T-cell (primary cell): ENCODE measurements around the gene NECAB2. TPM values are rescaled to one million over a fixed set of nuclear protein-coding genes. Genes with fewer than 3 reads are reported as not detected.

Experiments used
- ATAC-seq, 4 experiments: fragments of 200-7000 bp in 3 of 4; fragments of 150-1000 bp in 1 of 4; cut with Tn5 transposase; replicated peaks in 1 of 4; 1 replicate in 3 of 4; 2 replicates in 1 of 4; pipeline ENCODE4 v1.10.0; 2021; ENCODE audit warnings: moderate library complexity in 3 of 4, mild to moderate bottlenecking in 2 of 4, moderate number of reproducible peaks in 1 of 4
- CTCF ChIA-PET, 2 donors: fragments of 300-600 bp; sonication (Branson Sonifier 250); formaldehyde crosslinking; loops; one replicate each; lab custom pipeline; 2022; ENCODE audit warnings: antibody characterized with exemption in 2 of 2; lab: Charles Lee
- POLR2A ChIA-PET, 2 donors: fragments of 300-600 bp; sonication (Branson Sonifier 250); formaldehyde crosslinking; loops; one replicate each; lab custom pipeline; 2022; ENCODE audit warnings: antibody characterized with exemption in 2 of 2; lab: Charles Lee
- DNase-seq, 35 experiments: peaks; one replicate each; pipeline versions ENCODE4 v3.0.0 to v3.0.0-alpha.2; 2013 to 2023
- H3K27ac ChIP-seq: one replicate; pipeline ENCODE4 v1.5.1; 2013; ENCODE audit warnings: low read length
- H3K27me3 ChIP-seq, 2 experiments: replicated peaks in 1 of 2; 1 replicate in 1 of 2; 2 replicates in 1 of 2; pipeline versions ENCODE4 v1.6.1 to v1.7.0; 2013; ENCODE audit warnings: low read length in 1 of 2, mixed read lengths in 1 of 2; ENCODE audit not compliant: control insufficient read depth in 2 of 2, insufficient read depth in 2 of 2; ENCODE audit errors: extremely low read depth in 1 of 2
- H3K36me3 ChIP-seq, 2 donors: 1 replicate in 1 of 2; 2 replicates in 1 of 2; pipeline versions ENCODE4 v1.6.1 to v1.7.0; 2013; ENCODE audit warnings: low read length in 1 of 2; ENCODE audit not compliant: control insufficient read depth in 2 of 2, insufficient read depth in 1 of 2; ENCODE audit errors: extremely low read depth in 1 of 2
- H3K4me1 ChIP-seq, 2 experiments: 1 replicate in 1 of 2; 2 replicates in 1 of 2; pipeline versions ENCODE4 v1.6.1 to v1.7.0; 2013; ENCODE audit warnings: low read length in 2 of 2, mixed read lengths in 1 of 2; ENCODE audit not compliant: insufficient read depth in 2 of 2, control insufficient read depth in 1 of 2; ENCODE audit errors: extremely low read depth in 1 of 2
- H3K4me3 ChIP-seq, 2 donors: 1 replicate in 1 of 2; 2 replicates in 1 of 2; pipeline versions ENCODE4 v1.5.1 to v1.7.0; 2013; ENCODE audit warnings: mild to moderate bottlenecking in 2 of 2, low read length in 1 of 2, moderate library complexity in 1 of 2; ENCODE audit not compliant: control insufficient read depth in 1 of 2; ENCODE audit errors: extremely low read depth in 1 of 2
- H3K9me3 ChIP-seq: 2 replicates; pipeline ENCODE4 v1.7.0; 2013
- H3K27ac Mint-ChIP-seq, 2 donors: one replicate each; pipeline ENCODE4 v1.8.0; 2020 to 2021; ENCODE audit warnings: mild to moderate bottlenecking in 2 of 2, mixed read lengths in 2 of 2
- H3K27me3 Mint-ChIP-seq, 2 donors: one replicate each; pipeline ENCODE4 v1.8.0; 2021 to 2022; ENCODE audit warnings: mixed read lengths in 2 of 2
- H3K36me3 Mint-ChIP-seq: one replicate; pipeline ENCODE4 v1.8.0; 2021; ENCODE audit warnings: mixed read lengths
- H3K4me1 Mint-ChIP-seq, 3 donors: one replicate each; pipeline ENCODE4 v1.8.0; 2020 to 2022; ENCODE audit warnings: mixed read lengths in 3 of 3, mild to moderate bottlenecking in 1 of 3
- H3K4me3 Mint-ChIP-seq, 3 donors: one replicate each; pipeline ENCODE4 v1.8.0; 2020 to 2022; ENCODE audit warnings: mild to moderate bottlenecking in 3 of 3, mixed read lengths in 3 of 3, moderate library complexity in 3 of 3
- H3K9me3 Mint-ChIP-seq, 3 donors: one replicate each; pipeline ENCODE4 v1.8.0; 2020 to 2022; ENCODE audit warnings: mixed read lengths in 3 of 3
- WGBS: methylation state at CpG from one replicate; pipeline ENCODE4 v1.1.5; 2013; ENCODE audit warnings: missing lambda C conversion rate; ENCODE audit not compliant: insufficient coverage; 5-methylcytosine and 5-hydroxymethylcytosine counted together
- total RNA-seq, 35 experiments: library from RNA in 6 of 35; stranded (reverse) in 6 of 35; fragments of 120-200 nt in 1 of 35; gene quantifications; one replicate each; pipeline versions ENCODE4 v1.2.1 to v1.2.4 and lab custom pipeline; 2013 to 2026

Gene NECAB2
- total RNA-seq, 5 donors from 2014 or later (not counting 1 experiment from before 2014, with no cell fraction given) = not detected

GRCh38 chr16:83975590-83976260 lies 7.7 kb downstream of the NECAB2 start:
- Mint-ChIP-seq H3K27me3 (peaks cover 17 to 22% of the 10 kb centered on the region in 2 donors), H3K4me1 (no peaks in the 10 kb centered on the region), H3K27ac (no peak overlapping the region), H3K4me3 (no peak overlapping the region), H3K36me3 (no peaks in the 10 kb centered on the region), H3K9me3 (peaks cover 0 to 13% (median 8%) of the 10 kb centered on the region in 3 donors)
- H3K27ac ChIP-seq = no peak overlapping the region
- DNase-seq (no peak), ATAC-seq (no peak)
- H3K9me3 ChIP-seq = no peaks in the 10 kb centered on the region
- no peak overlapping the region for H3K4me3 ChIP-seq
- CTCF ChIA-PET = no interaction called here
- 81% methylated on average over 15 of the region's 15 CpGs for WGBS
- POLR2A ChIA-PET = no interaction called here
- H3K4me1 ChIP-seq = no peaks in the 10 kb centered on the region
- H3K36me3 ChIP-seq = no peaks in the 10 kb centered on the region
- H3K27me3 ChIP-seq = peaks cover 0 to 55% of the 10 kb centered on the region in 2 experiments

DNA sequence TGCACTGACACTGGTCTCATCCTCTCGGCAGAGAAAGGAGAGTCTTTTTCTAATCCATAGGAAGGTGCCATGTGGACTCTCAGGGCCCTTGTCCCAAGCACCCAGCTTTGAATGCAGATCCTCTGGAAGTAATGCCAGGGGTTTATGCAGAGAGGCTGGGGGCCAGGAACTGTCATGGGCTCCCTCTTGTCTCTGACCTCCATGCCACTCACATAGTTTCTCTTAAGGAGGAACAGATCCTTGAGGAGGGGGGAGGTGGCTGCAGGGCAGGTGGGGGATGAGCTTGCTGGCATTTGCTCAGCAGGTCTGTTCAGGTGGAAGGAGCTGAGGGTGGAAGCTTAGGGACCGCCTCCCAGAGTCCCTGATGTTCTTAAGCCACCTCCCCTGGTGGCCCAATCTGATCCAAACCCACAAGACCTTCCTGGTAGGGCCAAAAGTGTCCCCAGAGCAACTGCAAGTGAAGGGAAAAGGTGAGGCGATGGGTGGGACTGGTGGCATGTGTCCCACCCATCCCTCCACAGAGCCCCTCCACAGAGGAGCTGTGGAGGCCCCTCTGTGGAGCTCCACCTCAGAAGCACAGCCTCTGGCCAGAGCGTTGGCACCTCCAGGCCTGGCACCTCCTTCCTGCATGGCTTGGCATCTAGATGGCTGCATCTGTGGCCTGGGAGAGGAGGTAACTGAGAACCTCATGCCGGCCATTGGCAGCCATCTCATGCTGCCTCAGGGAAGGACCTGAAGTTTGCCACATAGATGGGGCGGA lies 9.2 kb downstream of the NECAB2 start:
- no peak overlapping the region for H3K4me3 ChIP-seq
- DNase-seq (no peak), ATAC-seq (no peak)
- H3K27ac ChIP-seq = no peak overlapping the region
- H3K4me1 ChIP-seq = no peaks in the 10 kb centered on the region
- no peak overlapping the region for H3K27ac Mint-ChIP-seq
- H3K36me3 ChIP-seq = no peaks in the 10 kb centered on the region
- ChIA-PET POLR2A (interaction anchor here in 1 of 2 donors (0.6 kb wide), 1 partner anchor 15 kb away, joined by 3 read pairs; no protein-coding TSS in a partner anchor), CTCF (no interaction called here)
- 94% methylated on average over 4 of the region's 6 CpGs for WGBS
- H3K9me3 Mint-ChIP-seq = peaks cover 0 to 13% (median 8%) of the 10 kb centered on the region in 3 donors
- H3K9me3 ChIP-seq = no peaks in the 10 kb centered on the region
- H3K27me3 ChIP-seq = peaks cover 0 to 42% of the 10 kb centered on the region in 2 experiments
- H3K4me3 Mint-ChIP-seq = no peak overlapping the region
- peaks cover 12 to 16% of the 10 kb centered on the region in 2 donors for H3K27me3 Mint-ChIP-seq
- H3K36me3 Mint-ChIP-seq = no peaks in the 10 kb centered on the region
- no peaks in the 10 kb centered on the region for H3K4me1 Mint-ChIP-seq

DNA sequence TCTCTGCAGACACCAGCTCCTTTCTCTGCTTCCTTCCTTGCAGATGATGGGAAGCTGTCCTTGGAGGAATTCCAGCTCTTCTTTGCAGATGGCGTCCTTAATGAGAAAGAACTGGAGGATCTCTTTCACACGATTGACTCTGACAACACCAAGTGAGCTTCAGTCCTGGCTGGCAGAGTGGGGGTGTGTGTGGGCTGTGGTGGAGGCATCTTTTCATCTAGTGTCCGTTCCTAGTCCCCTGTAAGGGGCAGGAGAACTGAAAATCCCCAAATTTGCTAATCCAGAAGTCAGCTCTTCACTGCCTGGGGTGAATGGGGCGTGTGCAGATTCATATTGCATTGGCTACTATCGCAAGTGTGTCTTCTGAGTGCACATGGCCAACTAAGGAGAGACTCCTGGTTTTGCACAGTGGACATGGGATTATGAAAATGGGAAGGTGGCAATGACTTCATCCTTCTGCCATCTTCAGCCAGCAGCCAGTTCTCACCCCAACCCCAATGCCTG lies 10.4 kb downstream of the NECAB2 start:
- Histone ChIP-seq H3K36me3 (no peaks in the 10 kb centered on the region), H3K27me3 (peaks cover 0 to 39% of the 10 kb centered on the region in 2 experiments), H3K27ac (no peak overlapping the region), H3K4me1 (no peaks in the 10 kb centered on the region), H3K4me3 (no peak overlapping the region), H3K9me3 (no peaks in the 10 kb centered on the region)
- DNase-seq = no peak
- ATAC-seq = no peak
- H3K9me3 Mint-ChIP-seq = peaks cover 0 to 13% (median 8%) of the 10 kb centered on the region in 3 donors
- peaks cover 10 to 12% of the 10 kb centered on the region in 2 donors for H3K27me3 Mint-ChIP-seq
- no peaks in the 10 kb centered on the region for H3K4me1 Mint-ChIP-seq
- H3K27ac Mint-ChIP-seq = no peak overlapping the region
- H3K4me3 Mint-ChIP-seq = no peak overlapping the region
- CTCF ChIA-PET = no interaction called here
- H3K36me3 Mint-ChIP-seq = no peaks in the 10 kb centered on the region
- POLR2A ChIA-PET = no interaction called here
- 77% methylated on average over 4 of the region's 5 CpGs for WGBS

DNA sequence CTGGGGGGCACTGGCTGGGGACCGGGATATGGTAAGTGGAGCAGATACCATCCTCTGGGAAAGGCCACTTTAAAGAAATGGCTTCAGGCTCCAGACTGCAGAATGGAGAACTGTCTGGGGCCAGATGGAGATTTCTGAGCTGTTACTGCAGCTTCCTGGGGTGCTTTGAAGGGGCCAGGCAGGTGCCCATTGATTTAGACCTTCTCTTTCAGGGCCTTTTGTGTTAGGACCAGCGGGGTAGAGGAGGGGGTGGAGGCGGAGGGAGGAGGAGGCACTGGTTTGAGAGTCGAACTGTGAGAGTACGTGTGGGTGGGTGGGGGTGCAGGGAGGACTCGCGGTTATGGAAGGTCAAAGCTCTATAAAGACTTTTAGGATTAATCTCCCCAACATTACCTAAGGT lies 11.4 kb downstream of the NECAB2 start:
- Mint-ChIP-seq H3K4me1 (no peaks in the 10 kb centered on the region), H3K36me3 (no peaks in the 10 kb centered on the region), H3K4me3 (no peak overlapping the region), H3K27me3 (peaks cover 7 to 10% of the 10 kb centered on the region in 2 donors), H3K9me3 (peaks cover 0 to 13% (median 8%) of the 10 kb centered on the region in 3 donors), H3K27ac (no peak overlapping the region)
- DNase-seq (no peak), ATAC-seq (no peak)
- Histone ChIP-seq H3K4me1 (no peaks in the 10 kb centered on the region), H3K36me3 (no peaks in the 10 kb centered on the region), H3K9me3 (no peaks in the 10 kb centered on the region), H3K4me3 (no peak overlapping the region), H3K27ac (no peak overlapping the region), H3K27me3 (peaks cover 0 to 32% of the 10 kb centered on the region in 2 experiments)
- 92% methylated on average over 1 of the region's 7 CpGs for WGBS
- ChIA-PET POLR2A (no interaction called here), CTCF (no interaction called here)

GRCh38 chr16:83980794-83981193 lies 12.8 kb downstream of the NECAB2 start:
- no peaks in the 10 kb centered on the region for H3K9me3 ChIP-seq
- no peaks in the 10 kb centered on the region for H3K4me1 Mint-ChIP-seq
- CTCF ChIA-PET = no interaction called here
- H3K9me3 Mint-ChIP-seq = peaks cover 0 to 13% (median 8%) of the 10 kb centered on the region in 3 donors
- no peak overlapping the region for H3K4me3 Mint-ChIP-seq
- no peak overlapping the region for H3K27ac Mint-ChIP-seq
- no peaks in the 10 kb centered on the region for H3K36me3 ChIP-seq
- no peaks in the 10 kb centered on the region for H3K36me3 Mint-ChIP-seq
- H3K4me1 ChIP-seq = no peaks in the 10 kb centered on the region
- no peak overlapping the region for H3K27ac ChIP-seq
- peaks cover 0 to 25% of the 10 kb centered on the region in 2 experiments for H3K27me3 ChIP-seq
- WGBS = 71% methylated on average over 1 of the region's 2 CpGs
- POLR2A ChIA-PET = no interaction called here
- H3K4me3 ChIP-seq = no peak overlapping the region
- ATAC-seq (no peak), DNase-seq (no peak)
- H3K27me3 Mint-ChIP-seq = peaks cover 0 to 6% of the 10 kb centered on the region in 2 donors

DNA sequence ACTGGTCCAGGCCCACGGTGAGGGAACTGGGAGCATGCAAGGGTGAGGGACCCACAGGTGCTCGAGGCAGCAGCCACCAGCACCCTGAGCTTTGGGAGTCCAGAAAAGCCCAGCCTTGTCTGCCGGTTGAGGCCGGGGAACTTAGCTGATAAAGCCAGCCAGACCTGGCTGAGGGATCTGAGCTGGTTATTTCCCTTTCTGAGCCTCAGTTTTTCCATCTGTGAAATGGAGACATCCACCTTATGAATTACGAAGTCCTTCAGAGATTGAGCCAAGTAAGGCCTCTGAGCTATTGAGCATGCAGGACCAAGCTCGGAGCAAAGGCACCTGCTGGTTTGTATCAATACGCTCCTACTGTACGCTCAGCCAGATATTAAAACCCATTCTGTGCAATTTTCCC lies 13.8 kb downstream of the NECAB2 start:
- POLR2A ChIA-PET = no interaction called here
- H3K27ac ChIP-seq = no peak overlapping the region
- ATAC-seq = no peak

More for the DNA sequence above, 13.8 kb downstream of the NECAB2 start:
- peaks cover under 1 to 8% of the 10 kb centered on the region in 2 donors for H3K27me3 Mint-ChIP-seq
- Histone ChIP-seq H3K27me3 (peaks cover 0 to 23% of the 10 kb centered on the region in 2 experiments), H3K36me3 (no peaks in the 10 kb centered on the region), H3K4me1 (no peaks in the 10 kb centered on the region), H3K4me3 (no peak overlapping the region), H3K9me3 (no peaks in the 10 kb centered on the region)
- CTCF ChIA-PET = interaction anchor here in 1 of 2 donors (0.5 kb wide), 1 partner anchor 88 kb away, joined by 3 read pairs; no protein-coding TSS in a partner anchor
- H3K4me3 Mint-ChIP-seq = no peak overlapping the region
- peaks cover 0 to 13% (median 8%) of the 10 kb centered on the region in 3 donors for H3K9me3 Mint-ChIP-seq
- no peak for DNase-seq
- H3K4me1 Mint-ChIP-seq = no peaks in the 10 kb centered on the region
- no peak overlapping the region for H3K27ac Mint-ChIP-seq
- no peaks in the 10 kb centered on the region for H3K36me3 Mint-ChIP-seq
- 82% methylated on average over 8 of the region's 8 CpGs for WGBS
